HG03439 (cell line): Measurements from ENCODE around the gene TM4SF1.

Source experiments
- ATAC-seq: cut with Tn5 transposase; IDR thresholded peaks from one replicate; pipeline ENCODE4 v1.9.1; 2021; ENCODE audit warnings: mild to moderate bottlenecking, moderate library complexity; ENCODE audit not compliant: unreplicated experiment

Gene TM4SF1

DNA sequence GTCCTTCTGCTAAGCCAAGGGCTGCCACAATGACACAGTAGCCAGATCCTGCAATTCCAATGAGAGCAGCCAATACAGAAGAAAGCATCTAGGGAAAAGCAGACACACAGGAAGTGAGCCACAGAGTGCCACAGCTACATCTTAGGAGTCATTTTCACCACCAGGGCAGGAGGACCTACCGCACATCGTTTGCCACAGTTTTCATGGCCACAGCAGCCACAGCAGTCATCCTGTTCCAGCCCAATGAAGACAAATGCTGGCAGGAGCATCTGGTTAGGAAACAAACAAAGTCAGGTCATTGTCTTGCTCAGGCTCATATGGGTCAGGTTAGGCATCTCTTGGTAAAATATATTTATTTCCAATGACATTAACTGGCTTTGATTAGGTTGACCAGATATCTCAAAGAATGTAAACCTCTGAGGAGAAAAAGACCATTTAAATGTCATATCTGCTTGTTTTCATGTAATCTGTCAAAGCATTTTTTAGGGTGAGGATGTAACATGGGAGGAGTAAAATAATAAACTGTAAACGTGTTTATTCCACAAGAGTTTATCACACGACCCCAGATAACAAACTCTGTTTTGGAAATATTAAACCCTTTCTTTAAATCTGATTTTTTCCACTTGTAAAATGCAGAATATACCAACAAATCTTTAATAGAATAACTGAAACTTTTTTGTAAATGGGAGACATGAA lies 1.8 kb downstream of the TM4SF1 start:
- ATAC-seq = no peak

DNA sequence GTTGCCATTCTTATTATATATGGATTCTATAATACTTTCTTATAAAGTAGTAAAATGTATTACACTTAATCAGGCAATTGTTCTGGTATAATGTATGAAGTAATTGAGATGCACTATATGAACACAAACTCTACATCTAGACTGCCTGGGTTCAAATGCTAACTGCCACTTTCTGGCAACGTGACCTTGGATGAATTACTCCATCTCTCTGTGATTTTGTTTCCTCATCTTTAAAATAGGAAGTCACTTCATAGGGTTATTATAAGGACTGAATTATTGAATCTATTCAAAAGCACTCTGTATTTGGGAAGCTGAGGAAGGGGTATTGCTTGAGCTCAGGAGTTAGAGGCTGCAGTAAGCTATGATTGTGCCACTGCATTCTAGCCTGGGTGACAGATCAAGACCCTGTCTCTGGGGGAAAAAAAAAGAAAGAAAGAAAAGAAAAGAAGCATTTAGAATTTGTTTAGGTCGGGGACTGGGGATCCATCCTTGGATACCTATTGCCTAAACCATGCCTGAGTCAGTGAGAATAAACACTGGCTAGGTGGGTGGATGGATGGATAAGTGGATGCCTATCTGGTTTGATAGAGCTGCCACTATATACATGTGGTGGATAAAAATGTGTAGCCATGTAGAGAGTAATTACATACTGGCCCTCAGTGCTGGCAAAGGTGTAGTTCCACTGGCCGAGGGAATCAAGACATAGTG lies 2.5 kb downstream of the TM4SF1 start:
- ATAC-seq = no peak

DNA sequence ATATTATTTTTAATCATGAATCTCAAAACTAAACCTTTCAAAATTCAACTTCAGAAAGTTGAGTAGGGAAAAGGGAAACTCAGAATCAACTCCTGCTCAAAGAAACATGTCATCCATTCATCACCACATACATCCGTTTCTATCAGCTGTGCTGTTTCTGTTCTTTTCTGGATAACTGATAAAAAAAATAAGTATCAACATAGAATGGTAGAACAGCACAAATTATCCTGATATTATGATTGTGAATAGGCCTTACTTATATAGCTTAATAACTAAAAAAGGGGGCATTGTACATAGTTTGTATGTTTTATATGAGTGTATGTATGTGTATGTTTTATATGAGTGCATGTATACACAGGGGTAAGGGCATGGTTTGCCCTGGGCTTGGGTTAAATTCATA lies 3.1 kb downstream of the TM4SF1 start:
- ATAC-seq = no peak

DNA sequence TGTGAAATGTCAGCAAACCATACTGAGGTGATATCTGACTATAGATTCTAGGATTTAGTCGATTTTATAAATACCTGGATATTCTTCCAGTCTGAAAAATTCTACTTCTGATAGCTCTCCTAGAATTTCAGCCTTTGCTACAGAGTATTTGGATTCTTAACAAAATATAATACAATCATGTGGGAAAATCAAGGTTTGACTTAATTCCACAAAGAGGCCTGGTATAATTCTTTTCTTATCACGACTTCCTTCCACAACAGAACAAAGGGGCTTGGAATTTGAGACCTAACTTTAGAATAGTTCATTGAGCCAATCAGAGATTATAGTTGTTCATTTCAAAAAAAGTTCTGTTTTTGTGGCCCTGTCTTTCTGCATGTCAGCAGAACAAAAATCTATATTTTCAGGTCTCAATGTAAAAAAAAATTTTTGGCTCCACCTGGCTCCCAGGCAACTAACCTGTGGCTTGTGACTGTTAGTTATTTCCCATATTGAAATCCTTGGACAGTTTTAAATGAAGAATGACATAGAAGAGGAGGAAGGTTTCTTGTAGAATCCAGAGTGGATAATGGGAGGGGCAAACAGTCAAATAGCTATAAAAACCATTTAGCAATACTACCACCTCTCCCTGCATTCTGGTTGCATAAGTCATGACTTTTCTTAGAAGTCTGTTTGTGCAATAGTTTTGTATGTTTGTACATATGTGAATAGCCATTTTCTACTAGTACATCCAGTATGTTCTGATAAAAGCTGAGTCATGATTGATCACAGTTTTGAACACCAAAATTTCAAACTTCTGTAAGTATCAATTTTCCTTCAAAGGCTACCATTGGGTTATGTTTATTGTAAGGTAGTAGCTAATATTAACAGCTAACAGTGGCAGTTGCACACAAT lies 4.0 kb downstream of the TM4SF1 start:
- no peak for ATAC-seq

DNA sequence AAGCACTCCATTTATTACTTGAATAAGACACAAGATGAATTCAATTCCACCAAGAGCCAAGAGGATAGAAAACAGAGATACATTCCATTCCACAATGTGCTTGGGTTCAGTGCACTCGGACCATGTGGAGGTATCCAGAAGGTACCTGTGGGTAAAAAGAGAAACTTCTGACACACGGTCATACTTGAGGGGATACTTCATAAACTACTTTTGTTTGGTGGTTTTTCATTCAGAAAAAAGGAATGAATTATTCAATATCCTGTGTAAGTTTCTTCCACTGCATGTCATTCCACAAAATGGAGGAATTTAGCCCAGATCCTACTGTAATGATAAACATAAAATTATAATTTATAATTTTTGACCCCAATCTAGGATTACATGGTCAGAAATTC lies 5.7 kb downstream of the TM4SF1 start:
- ATAC-seq = no peak

DNA sequence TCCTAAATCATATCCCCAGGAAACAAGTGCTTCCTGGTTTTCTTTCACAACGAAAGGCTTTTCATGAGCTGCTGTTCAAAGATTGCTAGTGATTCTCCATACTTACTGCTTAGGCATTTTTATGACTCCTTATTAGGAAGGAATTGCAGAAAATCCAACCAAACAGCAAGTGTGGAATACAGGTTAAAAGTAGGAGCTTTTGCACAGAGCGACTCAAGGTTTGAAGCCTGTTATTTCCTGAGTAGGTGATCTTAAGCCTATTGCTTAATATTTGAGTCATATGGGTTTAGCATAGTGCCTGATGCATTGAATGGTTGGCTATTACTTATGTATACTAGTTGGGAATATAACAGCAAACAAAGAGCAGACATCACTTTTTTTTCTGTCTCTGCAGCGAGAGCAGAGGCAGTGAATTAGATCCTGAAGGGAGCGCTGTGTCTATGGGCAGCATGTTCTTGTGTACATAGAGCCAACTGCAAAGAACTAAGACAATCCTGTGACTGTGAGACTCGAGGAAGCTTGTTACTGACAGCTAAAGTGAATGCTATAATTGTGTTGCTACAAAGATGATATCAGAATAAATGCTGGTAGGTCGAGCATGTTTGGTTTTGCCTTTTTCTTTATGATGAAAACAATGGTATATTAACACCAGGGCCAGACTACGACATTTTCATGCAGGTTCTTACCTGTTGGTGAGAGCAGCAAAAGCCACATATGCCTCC lies 6.3 kb downstream of the TM4SF1 start:
- ATAC-seq = no peak

DNA sequence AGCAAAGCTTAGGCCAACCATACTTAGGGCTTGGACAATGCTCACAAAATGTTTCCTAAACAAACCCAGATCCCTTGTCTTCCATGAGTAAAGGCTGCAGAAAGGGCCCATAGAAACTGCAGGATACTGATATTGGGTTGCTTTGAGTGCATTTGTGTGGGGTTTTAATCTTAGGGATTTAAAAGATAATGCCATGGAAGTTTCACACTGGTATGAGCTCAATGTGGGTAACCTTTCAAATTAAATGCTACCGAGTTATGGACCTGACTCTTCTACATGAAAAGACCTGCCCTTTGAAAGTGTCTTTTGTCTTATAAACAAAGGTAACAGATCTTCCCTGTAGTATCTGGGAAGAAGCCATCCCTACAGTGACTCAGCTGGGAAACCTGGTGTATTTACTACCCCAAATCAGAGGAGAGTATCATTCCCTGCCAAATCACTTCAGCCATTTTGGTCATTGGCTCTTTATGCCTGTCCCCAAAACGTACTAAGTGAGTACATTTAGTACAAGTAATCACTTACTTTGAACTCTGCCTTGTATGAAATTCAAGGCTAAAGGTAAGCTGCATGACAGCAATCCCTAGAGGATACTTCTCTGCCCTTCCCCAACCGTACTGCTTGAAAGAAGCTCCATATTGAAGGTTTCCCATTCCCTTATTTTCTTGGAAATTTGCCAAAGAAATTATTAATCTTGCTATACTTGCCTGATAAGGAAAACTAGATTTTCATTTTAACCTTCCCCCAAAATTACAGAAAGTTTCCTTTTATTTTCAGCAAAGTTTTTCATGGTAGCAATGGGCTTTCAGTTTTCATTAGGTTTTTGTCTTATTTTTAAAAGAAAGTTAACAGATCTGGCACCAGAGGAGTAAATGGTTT lies 7.2 kb downstream of the TM4SF1 start:
- no peak for ATAC-seq

DNA sequence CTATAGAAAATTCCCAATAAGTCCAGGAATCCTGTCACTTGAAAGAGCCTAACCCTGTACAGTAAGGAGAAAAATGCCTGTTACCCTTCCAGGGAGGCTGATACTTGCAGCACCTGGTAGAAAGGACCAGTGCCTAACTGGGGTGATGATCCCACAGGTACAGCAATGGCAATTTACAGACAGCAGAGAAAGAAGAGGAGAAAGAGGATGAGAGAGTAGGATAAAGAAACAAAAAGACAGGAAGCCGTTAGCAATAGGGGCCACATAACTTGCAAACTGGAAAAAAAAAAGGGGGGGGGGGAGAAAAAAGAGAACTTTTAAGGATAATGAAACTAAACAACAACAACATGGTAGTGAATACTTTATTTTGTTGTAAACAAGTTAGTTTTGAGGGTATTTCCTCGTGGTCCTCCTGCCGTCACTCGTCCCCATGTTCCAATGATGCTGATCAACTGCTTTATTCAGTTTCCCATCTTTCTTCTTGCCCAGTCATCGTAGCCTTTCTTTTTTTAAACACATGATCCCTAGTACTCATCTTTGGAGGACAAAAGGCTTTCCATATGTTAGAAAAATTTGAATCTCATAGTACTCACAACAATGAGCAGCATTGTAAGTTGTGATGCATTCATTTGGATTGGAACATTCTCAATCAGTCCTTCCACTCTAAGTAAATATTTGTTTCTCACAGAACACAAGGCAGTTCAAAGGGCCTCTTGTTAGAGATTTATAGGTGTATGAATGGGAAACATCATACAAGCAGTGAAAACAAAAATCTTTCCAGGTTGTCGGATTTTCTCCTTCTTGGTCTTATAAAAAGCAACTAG lies 8.6 kb downstream of the TM4SF1 start:
- no peak for ATAC-seq

DNA sequence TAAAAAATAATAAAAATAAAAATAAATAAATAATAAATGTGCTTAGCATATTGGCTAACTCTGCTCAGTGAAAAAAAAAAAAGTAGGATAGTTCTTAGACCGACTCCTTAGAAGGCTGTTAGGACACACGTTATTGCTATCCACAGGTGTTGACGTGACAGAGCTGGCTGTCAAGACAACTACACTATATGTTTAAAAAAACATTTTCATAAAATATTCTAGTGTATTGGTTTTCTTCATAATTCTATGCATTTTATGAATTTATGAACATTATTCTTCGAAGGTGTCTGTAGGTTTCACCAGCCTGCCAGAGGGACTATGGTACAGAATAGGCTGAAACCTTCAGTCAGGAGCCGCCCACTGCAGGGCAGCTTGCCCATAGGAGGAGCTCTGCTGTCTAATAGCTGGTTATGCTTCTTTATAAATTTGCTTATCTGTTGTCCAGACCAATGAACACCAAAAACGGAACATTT lies 9.2 kb downstream of the TM4SF1 start:
- no peak for ATAC-seq

DNA sequence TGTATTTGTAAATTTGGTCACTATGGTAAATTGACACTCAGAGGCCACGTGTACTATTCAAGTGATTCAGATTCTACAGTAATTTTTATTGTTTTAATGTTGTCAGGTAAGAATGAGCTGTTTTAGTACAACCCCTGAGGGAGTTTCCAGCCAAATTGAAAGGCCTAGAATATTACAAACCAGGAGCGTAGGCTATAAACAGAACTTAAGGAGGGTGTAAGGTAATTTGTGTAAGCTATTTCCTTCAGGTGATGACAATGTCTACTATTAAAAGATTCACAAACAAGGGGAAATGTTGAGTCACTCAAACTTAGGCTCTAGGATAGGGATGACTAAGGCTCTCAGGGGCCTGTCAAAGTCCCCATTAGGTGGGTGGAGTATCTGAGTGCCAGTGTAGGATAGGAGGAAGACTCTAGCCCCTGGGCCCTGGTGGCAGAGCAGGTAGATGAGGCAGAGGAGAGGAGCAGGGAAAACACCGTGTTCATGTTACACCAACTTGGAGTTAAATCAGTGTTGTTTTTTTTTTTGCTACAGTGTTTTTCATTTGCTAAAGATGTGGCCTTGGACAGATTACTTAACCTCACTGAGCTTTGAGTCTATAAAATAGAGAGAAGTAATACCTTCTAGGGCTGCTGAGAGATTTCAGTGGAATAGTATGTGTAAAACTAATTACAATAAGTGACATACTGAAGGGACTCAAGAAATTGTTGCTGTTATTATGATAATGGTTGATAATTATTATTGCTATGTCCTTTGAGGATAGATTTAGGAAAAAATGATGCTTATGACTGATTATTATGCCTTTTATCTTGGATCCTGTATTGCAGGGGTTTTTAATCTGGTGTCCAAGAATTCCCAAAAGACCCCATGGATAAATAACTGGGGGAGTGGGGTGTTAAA lies 10.3 kb downstream of the TM4SF1 start:
- ATAC-seq = no peak

DNA sequence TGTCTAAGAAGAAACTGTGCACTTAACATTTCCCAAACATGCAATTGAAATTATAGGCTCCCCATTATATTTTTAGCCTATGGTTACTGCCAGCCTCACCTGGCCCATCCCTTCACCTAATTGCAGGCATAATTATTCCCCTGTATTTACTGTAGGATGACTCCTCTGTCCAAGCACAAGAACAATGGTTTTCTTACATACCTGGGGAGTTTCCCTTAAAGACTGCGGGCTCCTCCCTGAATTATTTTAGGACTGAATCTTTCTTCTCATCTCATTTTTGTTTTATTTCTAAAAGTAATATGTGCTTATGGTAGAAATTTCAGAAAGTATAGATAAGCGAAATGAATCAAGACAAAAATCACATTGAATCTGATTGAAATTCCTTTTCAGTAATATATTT lies 11.4 kb downstream of the TM4SF1 start:
- no peak for ATAC-seq

DNA sequence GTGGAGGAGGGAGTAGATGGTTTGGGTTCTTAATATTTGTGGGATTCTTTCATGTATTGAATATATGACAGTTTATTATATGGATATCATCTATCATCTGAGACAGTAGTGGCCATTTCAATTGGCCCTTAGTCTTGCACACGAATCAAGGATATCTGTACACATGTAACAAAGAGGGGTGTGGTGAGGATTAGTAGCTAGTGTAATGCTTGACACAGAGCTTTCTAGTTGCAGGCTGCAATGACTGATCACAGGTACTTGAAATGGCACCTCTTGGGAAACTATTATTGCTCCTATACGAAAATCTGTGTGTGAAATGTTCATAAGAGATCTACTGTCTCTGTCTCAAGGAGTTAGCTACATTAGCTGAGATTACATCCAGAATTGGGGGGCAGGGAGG lies 12.8 kb downstream of the TM4SF1 start:
- ATAC-seq = no peak

DNA sequence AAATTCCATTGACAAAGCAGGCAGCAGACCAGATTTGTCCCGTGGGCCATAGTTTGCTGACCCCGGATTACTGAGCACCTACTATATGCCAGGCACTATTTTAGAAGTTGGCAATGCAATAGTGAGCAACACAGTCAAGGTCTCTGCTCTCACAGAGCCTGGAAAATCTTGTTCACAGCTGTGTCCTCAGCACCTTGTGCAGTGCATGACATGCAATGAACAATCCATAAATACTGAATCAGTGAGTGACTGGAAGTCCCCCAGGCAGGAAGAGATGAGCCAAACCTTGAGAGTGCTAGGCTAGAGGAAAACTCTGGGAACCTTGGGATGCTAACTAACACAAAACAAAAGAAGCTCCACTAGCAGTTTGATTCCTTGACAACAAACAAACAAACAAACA lies 14.4 kb downstream of the TM4SF1 start:
- no peak for ATAC-seq

DNA sequence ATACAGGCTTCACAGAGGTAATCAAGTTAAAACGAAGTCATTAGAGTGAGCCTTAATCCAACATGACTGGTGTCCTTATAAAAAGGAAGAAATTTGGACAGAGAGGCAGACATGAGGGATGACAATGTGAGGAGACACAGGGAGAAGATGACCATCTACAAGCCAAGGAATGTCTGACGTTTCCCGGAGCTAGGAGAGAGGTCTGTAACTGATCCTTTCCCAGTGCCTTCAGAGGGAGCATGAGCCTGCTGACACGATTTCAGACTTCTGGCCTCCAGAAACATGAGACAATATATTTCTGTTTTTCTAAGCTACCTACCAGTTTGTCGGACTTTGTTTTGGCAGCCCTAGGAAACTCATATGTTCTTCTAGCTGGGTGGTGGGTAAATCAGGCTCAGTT lies 15.1 kb downstream of the TM4SF1 start:
- ATAC-seq = no peak

DNA sequence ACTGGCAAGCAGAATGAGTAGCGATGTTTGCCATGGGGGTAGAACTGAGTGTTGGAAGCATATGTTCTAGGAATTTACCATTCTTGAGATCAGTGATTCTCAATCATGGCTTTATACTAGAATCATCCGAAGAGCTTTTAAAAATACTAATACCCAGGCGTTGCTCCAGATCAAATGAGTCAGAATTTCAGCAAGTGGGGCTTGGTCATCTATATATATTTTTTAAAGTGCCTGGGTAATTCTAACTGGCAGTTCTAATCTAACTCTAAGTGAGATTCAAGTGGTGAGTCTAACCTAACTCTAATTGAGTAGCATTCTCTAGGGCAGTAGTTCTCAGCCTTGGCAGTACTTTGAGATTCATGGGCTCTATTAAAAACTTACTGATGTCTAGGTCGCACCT lies 20.8 kb downstream of the TM4SF1 start:
- ATAC-seq = no peak

DNA sequence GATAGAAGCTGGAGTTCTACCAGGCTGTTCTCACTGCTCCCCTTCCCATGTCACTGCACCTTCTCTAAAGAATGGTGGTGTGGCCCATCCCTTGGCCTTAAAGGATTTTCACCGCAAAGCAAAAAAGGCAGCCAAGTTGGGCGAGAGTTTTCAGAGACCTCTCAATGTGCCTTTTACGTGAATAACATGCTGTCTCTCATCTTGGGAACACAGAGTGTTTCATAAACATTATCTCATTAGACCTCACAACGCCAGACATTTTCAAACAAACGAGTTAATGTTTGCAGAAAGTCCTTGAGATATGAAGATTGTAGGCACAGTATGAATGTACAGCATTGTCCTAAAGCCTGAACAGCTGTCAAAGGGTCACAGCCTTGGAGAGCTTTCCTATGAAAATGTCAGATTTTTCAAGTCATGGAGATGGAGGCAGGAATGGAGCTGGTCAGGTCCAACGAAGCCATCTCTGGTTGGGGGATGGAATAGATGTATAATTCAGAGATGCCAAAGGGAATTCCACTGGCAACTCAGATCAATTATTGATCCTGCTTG lies 21.3 kb downstream of the TM4SF1 start:
- no peak for ATAC-seq

DNA sequence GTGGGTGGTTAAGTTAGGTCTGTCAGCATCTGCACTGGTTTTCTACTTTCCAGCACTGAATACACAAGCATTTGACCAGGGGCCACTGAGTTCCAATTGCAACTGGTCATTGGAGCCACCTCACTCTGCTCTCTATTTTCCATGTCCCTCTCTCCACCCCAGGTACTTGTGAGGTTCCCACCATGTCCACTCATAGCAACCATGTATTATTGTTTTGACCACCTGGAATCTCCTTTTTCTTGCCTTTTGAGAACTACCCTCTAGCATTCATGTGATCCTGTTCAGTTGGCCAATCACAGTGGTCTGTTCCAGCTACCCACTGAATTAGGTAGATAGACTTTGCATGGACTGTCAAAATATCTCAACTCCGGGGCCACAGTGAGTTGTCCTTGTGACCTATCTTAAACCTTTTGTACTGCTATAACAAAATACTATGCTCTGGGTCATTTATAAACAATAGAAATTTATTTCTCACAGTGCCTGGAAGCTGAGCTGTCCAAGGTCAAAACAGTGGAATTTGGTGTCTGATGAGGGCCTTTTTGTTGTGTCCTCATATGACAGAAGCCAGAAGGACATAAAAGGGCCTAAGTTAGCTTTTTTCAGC lies 23.8 kb downstream of the TM4SF1 start:
- ATAC-seq = no peak
